PC-3 (cell line): ENCODE results near the gene CHRNA9. TPM values are rescaled to one million over a fixed set of nuclear protein-coding genes. Genes with fewer than 3 reads are reported as not detected.

Experiments used
- ATAC-seq: fragments of 200-7000 bp; cut with Tn5 transposase; 2 replicates; pipeline ENCODE4 v1.9.1; 2020; ENCODE audit warnings: mild to moderate bottlenecking, moderate library complexity
- BruUV-seq: library from RNA; stranded (reverse); fragments of 400-500 nt; replicated peaks from 2 replicates; lab custom pipeline; 2021; lab: Mats Ljungman, UMichigan
- CTCF ChIA-PET: fragments of 300-600 bp; sonication (Branson Sonifier 250); formaldehyde crosslinking; loops from one replicate; lab custom pipeline; 2022; ENCODE audit warnings: antibody characterized with exemption; lab: Charles Lee
- POLR2A ChIA-PET: fragments of 300-600 bp; sonication (Branson Sonifier 250); formaldehyde crosslinking; loops from one replicate; lab custom pipeline; 2022; ENCODE audit warnings: antibody characterized with exemption; ENCODE audit not compliant: unreplicated experiment; lab: Charles Lee
- DNase-seq: peaks from one replicate; pipeline ENCODE4 v3.0.0-alpha.2; 2015
- H2AFZ ChIP-seq: fragments of 300-600 bp; sonication (generic); 2 replicates; pipeline ENCODE4 v1.6.0; 2016; ENCODE audit warnings: antibody characterized with exemption, low read length
- H3F3A ChIP-seq: fragments of 300-600 bp; sonication (generic); one replicate; pipeline ENCODE4 v1.6.0; 2017; ENCODE audit warnings: antibody characterized with exemption, low read length, control low read depth, mild to moderate bottlenecking; ENCODE audit not compliant: unreplicated experiment
- H3K27ac ChIP-seq: fragments of 300-600 bp; sonication (generic); 2 replicates; pipeline ENCODE4 v1.5.1; 2016; ENCODE audit warnings: mild to moderate bottlenecking, low read length
- H3K27me3 ChIP-seq: fragments of 300-600 bp; sonication (generic); 2 replicates; pipeline ENCODE4 v1.6.1; 2016; ENCODE audit warnings: low read length, mixed read lengths
- H3K36me3 ChIP-seq: fragments of 300-600 bp; sonication (generic); 2 replicates; pipeline ENCODE4 v1.6.1; 2016; ENCODE audit warnings: low read depth, mixed run types, low read length, mixed read lengths
- H3K4me1 ChIP-seq: fragments of 300-600 bp; sonication (generic); 2 replicates; pipeline ENCODE4 v1.5.1; 2016; ENCODE audit warnings: low read length; ENCODE audit not compliant: insufficient read depth
- H3K4me2 ChIP-seq: fragments of 300-600 bp; sonication (generic); 2 replicates; pipeline ENCODE4 v1.6.0; 2016; ENCODE audit warnings: low read length
- H3K4me3 ChIP-seq: fragments of 300-600 bp; sonication (generic); 2 replicates; pipeline ENCODE4 v1.5.1; 2016; ENCODE audit warnings: mild to moderate bottlenecking, low read length, mixed read lengths
- H3K79me2 ChIP-seq: fragments of 300-600 bp; sonication (generic); 2 replicates; pipeline ENCODE4 v1.6.1; 2017; ENCODE audit warnings: low read length, mixed read lengths
- H3K9ac ChIP-seq: fragments of 300-600 bp; sonication (generic); 2 replicates; pipeline ENCODE4 v1.6.0; 2016; ENCODE audit warnings: mild to moderate bottlenecking, low read length
- H3K9me2 ChIP-seq: fragments of 300-600 bp; sonication (generic); replicated peaks from 2 replicates; pipeline ENCODE4 v1.6.1; 2016; ENCODE audit warnings: mixed run types, low read length, mixed read lengths
- H3K9me3 ChIP-seq: fragments of 300-600 bp; sonication (generic); 2 replicates; pipeline ENCODE4 v1.6.1; 2016; ENCODE audit warnings: low read length, mixed read lengths
- H4K20me1 ChIP-seq: fragments of 300-600 bp; sonication (generic); 2 replicates; pipeline ENCODE4 v1.6.1; 2016; ENCODE audit warnings: low read length, mixed read lengths
- CTCF ChIP-seq: fragments of 300-600 bp; sonication (generic); conservative IDR thresholded peaks from 2 replicates; pipeline ENCODE4 v1.5.1; 2017; ENCODE audit warnings: antibody characterized with exemption, low read depth, mild to moderate bottlenecking, low read length
- EZH2 ChIP-seq: fragments of 300-600 bp; sonication (generic); IDR thresholded peaks from one replicate; pipeline ENCODE4 v1.6.1; 2017; ENCODE audit warnings: antibody characterized with exemption, mild to moderate bottlenecking, low read length; ENCODE audit not compliant: unreplicated experiment
- EZH2phosphoT487 ChIP-seq: fragments of 300-600 bp; sonication (generic); IDR thresholded peaks from 2 replicates; pipeline ENCODE4 v1.6.1; 2018; ENCODE audit warnings: mild to moderate bottlenecking, antibody characterized with exemption, low read length, borderline replicate concordance
- intact Hi-C: fragments of 100-400 bp; cut with micrococcal nuclease; formaldehyde crosslinking; loops from 2 replicates; pipeline ENCODE4 v1.9.0; 2023
- total RNA-seq: library from RNA; depleted of rRNA; stranded (reverse); fragments of >200 nt; gene quantifications from 2 replicates; pipeline ENCODE4 v1.2.3, GENCODE V29; 2014

The CHRNA9 gene
- total RNA-seq, 1 experiment from 2014 or later, result not detected

GRCh38 chr4:40309250-40309774 is 25.8 kb upstream of the CHRNA9 start:
- no peaks in the 10 kb centered on the region for H3K9me2 ChIP-seq
- H3K36me3 ChIP-seq, result no peaks in the 10 kb centered on the region
- intact Hi-C loops, result loop anchor here (1.0 to 10.0 kb wide), 3 partner anchors 75 to 159 kb away; no protein-coding TSS in a partner anchor
- DNase-seq (peak; percentile 86), ATAC-seq (peak; percentile 98)
- H3F3A ChIP-seq, result no peaks in the 10 kb centered on the region
- H3K4me2 ChIP-seq, result peak overlapping the region; percentile 80
- POLR2A ChIA-PET, result interaction anchor here (0.6 kb wide), 1 partner anchor 240 kb away, joined by 4 read pairs; no protein-coding TSS in a partner anchor
- H3K4me3 ChIP-seq, result peak overlapping the region; percentile 55
- H3K27me3 ChIP-seq, result no peaks in the 10 kb centered on the region
- peak overlapping the region; percentile 29 for H3K27ac ChIP-seq
- H3K79me2 ChIP-seq, result no peaks in the 10 kb centered on the region
- H3K9me3 ChIP-seq, result no peaks in the 10 kb centered on the region
- TF ChIP-seq EZH2phosphoT487 (no peak), CTCF (peak; percentile 82)
- peaks cover 6% of the 10 kb centered on the region; the same call in 1 of the 2 replicates for H3K4me1 ChIP-seq
- H3K9ac ChIP-seq, result peak overlapping the region; percentile 59
- no TSS peak for BruUV-seq
- no peaks in the 10 kb centered on the region for H4K20me1 ChIP-seq
- H2AFZ ChIP-seq, result peak overlapping the region; percentile 88
- CTCF ChIA-PET, result interaction anchor here (0.6 to 1.0 kb wide), 4 partner anchors 16 to 417 kb away, joined by 3 to 8 read pairs (median 4); no protein-coding TSS in a partner anchor

DNA sequence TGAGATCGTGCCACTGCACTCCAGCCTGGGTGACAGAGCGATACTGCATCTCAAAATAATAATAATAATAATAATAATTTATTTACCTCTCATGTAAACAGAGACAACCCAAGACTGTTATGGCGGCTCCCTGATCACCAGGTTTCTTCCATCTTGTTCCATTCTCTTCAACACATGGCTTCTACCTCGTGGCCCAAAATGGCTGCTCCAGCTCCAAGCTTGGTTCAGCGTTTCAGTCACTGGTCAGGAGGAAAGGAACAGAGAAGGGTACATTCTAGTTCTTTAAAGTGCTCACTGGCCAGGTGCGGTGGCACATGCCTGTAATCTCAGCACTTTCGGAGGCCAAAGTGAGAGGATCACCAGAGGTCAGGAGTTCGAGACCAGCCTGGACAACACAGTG is 24.9 kb upstream of the CHRNA9 start:
- Histone ChIP-seq H2AFZ (no peak overlapping the region), H3K79me2 (no peaks in the 10 kb centered on the region), H3K27ac (no peak overlapping the region), H3K27me3 (no peaks in the 10 kb centered on the region), H3K36me3 (no peaks in the 10 kb centered on the region), H3K9me3 (no peaks in the 10 kb centered on the region), H3K4me3 (no peak overlapping the region), H3K4me1 (peaks cover 13% of the 10 kb centered on the region), H3K9me2 (no peaks in the 10 kb centered on the region), H3K9ac (no peak overlapping the region), H4K20me1 (no peaks in the 10 kb centered on the region), H3K4me2 (no peak overlapping the region), H3F3A (no peaks in the 10 kb centered on the region)
- intact Hi-C loops, result loop anchor here (10.0 kb wide), 1 partner anchor 265 kb away; no protein-coding TSS in a partner anchor
- no peak for DNase-seq
- no peak for TF ChIP-seq CTCF
- TF ChIP-seq EZH2, result no peak
- no peak for TF ChIP-seq EZH2phosphoT487
- BruUV-seq, result no TSS peak
- ChIA-PET CTCF (no interaction called here), POLR2A (no interaction called here)
- ATAC-seq, result no peak

- no TSS peak for BruUV-seq
- H3K27ac ChIP-seq, result peak overlapping the region; percentile 29
- ChIA-PET CTCF (no interaction called here), POLR2A (no interaction called here)
- H3F3A ChIP-seq, result no peaks in the 10 kb centered on the region
- H3K4me3 ChIP-seq, result no peak overlapping the region
- H3K4me1 ChIP-seq, result peaks cover 29% of the 10 kb centered on the region
- no peaks in the 10 kb centered on the region for H3K79me2 ChIP-seq
- DNase-seq, result no peak
- H4K20me1 ChIP-seq, result no peaks in the 10 kb centered on the region
- no peaks in the 10 kb centered on the region for H3K36me3 ChIP-seq
- intact Hi-C loops, result loop anchor here (10.0 kb wide), 1 partner anchor 263 kb away; no protein-coding TSS in a partner anchor
- no peaks in the 10 kb centered on the region for H3K27me3 ChIP-seq
- no peak for ATAC-seq
- H2AFZ ChIP-seq, result no peak overlapping the region
- no peak overlapping the region for H3K9ac ChIP-seq
- H3K9me3 ChIP-seq, result no peaks in the 10 kb centered on the region
- H3K4me2 ChIP-seq, result no peak overlapping the region
- TF ChIP-seq EZH2phosphoT487 (no peak), CTCF (no peak), EZH2 (no peak)
- H3K9me2 ChIP-seq, result no peaks in the 10 kb centered on the region
These were observed 23.3 kb upstream of the CHRNA9 start for GRCh38 chr4:40311811-40312346.
